T-helper 1 cell treated with Interleukin-12 subunit alpha and Interleukin-12 subunit beta and Interleukin-4 antibody, amounts not matched to agents 30 ng/mL and 1 ng/mL, for 36 hours (primary cell): ENCODE data around the gene BAZ2B. TPM values are rescaled to one million over a fixed set of nuclear protein-coding genes. Genes with fewer than 3 reads are reported as not detected.

Experiments used
- intact Hi-C: fragments of 100-400 bp; cut with micrococcal nuclease; formaldehyde crosslinking; loops from one replicate; pipeline ENCODE4 v1.15.1; 2024
- total RNA-seq: library from RNA; stranded (reverse); gene quantifications from 2 replicates; pipeline ENCODE4 v1.2.3, GENCODE V29; 2022

The BAZ2B gene
- total RNA-seq, 1 donor from 2014 or later: 8.7 TPM

- intact Hi-C loops: no loop called here
These were observed 345.5 kb downstream of the BAZ2B start for GRCh38 chr2:159270744-159271379.

Other genes starting within 250 kb of the BAZ2B start
- 86.2 and 89.7 TPM in 2 replicates for gene MARCHF7, start 96.0 kb upstream of the BAZ2B start, total RNA-seq
- gene CD302, start 181.7 kb upstream of the BAZ2B start, total RNA-seq: 0.34 and 0.46 TPM in 2 replicates